ENCODE results near the gene IFT22.
"Not testable (repeated sequence)": the region's sequence is repeated elsewhere in the genome, so short reads cannot be mapped to it uniquely, and the experiment has no call there.

IFT22 gene

DNA sequence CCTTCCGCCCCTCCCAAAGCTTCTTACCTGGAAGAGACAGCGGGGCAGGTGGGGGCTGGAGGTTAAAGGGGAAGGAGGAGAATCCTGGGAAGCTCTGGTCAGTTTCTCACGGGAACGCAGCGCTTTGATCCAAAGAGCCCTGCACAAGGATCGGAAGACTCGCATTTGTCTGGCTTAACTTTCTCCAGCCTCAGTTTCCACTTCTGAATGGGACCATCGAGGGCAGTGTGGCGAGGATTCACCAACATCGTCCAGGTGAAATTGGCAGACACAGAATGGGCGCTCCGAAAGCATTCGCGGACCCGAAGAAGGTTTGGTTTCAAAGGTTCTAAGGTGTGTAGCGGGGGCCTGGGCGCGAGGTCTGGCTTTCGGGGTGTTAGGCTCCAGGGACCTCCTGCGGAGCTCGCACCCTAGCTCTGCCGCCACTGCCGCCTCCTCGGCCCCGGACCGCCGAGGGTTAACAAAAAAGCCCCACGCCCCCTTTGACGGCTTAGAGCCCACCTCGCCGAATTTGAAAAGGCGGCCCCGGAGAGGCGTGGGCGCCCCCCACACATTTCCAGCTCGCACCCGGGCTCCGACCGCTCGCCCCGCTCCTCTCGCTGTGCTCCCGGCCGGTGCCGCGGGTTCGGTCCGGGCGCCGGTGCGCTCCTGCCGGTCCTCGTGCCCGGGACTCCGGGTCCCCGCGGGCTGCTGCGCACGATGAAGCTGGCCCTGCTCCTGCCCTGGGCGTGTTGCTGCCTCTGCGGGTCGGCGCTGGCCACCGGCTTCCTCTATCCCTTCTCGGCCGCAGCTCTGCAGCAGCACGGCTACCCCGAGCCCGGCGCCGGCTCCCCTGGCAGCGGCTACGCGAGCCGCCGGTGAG lies 41.0 kb upstream of the IFT22 start, which contains the start of gene COL26A1:
Gene COL26A1, plus strand, starts transcription at position 542 of the 862 bp plus-strand sequence. Its CDS starts 158 bp downstream, at position 700.
- Histone ChIP-seq H3K36me3 (ENCODE audit: insufficient read depth, low read length) (no peaks in the 10 kb centered on the region), H4K20me1 (ENCODE audit: insufficient read depth, low read length) (no peaks in the 10 kb centered on the region), H3K79me2 (ENCODE audit: insufficient read depth, low read length) (no peaks in the 10 kb centered on the region), H3K4me2 (ENCODE audit: insufficient read depth, low read length) (no peak within 1 kb of the TSS), H3K27me3 (ENCODE audit: insufficient read depth, low read length, poor library complexity) (peaks cover 4% of the 10 kb centered on the region), H3K4me3 (ENCODE audit: low read depth in 1 of 2, low read length in 2 of 2) (no peak within 1 kb of the TSS), H3K4me1 (ENCODE audit: insufficient read depth, low read length) (no peaks in the 10 kb centered on the region), H2AFZ (ENCODE audit: low read depth, low read length) (no peak within 1 kb of the TSS), H3K9me3 (ENCODE audit: insufficient read depth, low read length, severe bottlenecking) (no peaks in the 10 kb centered on the region), H3K9ac (ENCODE audit: low read depth, low read length) (no peak within 1 kb of the TSS), H3K27ac (ENCODE audit: low read length) (no peak within 1 kb of the TSS)
- ATAC-seq (ENCODE audit: insufficient read depth, low read depth) (no peak), DNase-seq (no peak)
- TF ChIP-seq EZH2 (IDR thresholded peaks at IDR 0.05; ENCODE audit: borderline replicate concordance, low read depth, low read length, severe bottlenecking), result no peak
- TF ChIP-seq, protein P1, sequence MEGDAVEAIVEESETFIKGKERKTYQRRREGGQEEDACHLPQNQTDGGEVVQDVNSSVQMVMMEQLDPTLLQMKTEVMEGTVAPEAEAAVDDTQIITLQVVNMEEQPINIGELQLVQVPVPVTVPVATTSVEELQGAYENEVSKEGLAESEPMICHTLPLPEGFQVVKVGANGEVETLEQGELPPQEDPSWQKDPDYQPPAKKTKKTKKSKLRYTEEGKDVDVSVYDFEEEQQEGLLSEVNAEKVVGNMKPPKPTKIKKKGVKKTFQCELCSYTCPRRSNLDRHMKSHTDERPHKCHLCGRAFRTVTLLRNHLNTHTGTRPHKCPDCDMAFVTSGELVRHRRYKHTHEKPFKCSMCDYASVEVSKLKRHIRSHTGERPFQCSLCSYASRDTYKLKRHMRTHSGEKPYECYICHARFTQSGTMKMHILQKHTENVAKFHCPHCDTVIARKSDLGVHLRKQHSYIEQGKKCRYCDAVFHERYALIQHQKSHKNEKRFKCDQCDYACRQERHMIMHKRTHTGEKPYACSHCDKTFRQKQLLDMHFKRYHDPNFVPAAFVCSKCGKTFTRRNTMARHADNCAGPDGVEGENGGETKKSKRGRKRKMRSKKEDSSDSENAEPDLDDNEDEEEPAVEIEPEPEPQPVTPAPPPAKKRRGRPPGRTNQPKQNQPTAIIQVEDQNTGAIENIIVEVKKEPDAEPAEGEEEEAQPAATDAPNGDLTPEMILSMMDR (IDR thresholded peaks at IDR 0.05; ENCODE audit: borderline replicate concordance, extremely low read depth, low read length, poor library complexity, severe bottlenecking), result no peak

- H2AFZ ChIP-seq (ENCODE audit: low read depth, low read length), result no peak overlapping the region
- no peak overlapping the region for H3K4me2 ChIP-seq (ENCODE audit: insufficient read depth, low read length)
- DNase-seq (no peak), ATAC-seq (ENCODE audit: insufficient read depth, low read depth) (no peak)
- H3K4me1 ChIP-seq (ENCODE audit: insufficient read depth, low read length), result no peaks in the 10 kb centered on the region
- H4K20me1 ChIP-seq (ENCODE audit: insufficient read depth, low read length), result no peaks in the 10 kb centered on the region
- TF ChIP-seq, protein P1 (IDR thresholded peaks at IDR 0.05; ENCODE audit: borderline replicate concordance, extremely low read depth, low read length, poor library complexity, severe bottlenecking), result no peak
- no peak for TF ChIP-seq EZH2 (IDR thresholded peaks at IDR 0.05; ENCODE audit: borderline replicate concordance, low read depth, low read length, severe bottlenecking)
- no peak overlapping the region for H3K27ac ChIP-seq (ENCODE audit: low read length)
- H3K36me3 ChIP-seq (ENCODE audit: insufficient read depth, low read length), result no peaks in the 10 kb centered on the region
- H3K9me3 ChIP-seq (ENCODE audit: insufficient read depth, low read length, severe bottlenecking), result no peaks in the 10 kb centered on the region
- no peak overlapping the region for H3K9ac ChIP-seq (ENCODE audit: low read depth, low read length)
- no peak overlapping the region for H3K4me3 ChIP-seq (ENCODE audit: low read depth in 1 of 2, low read length in 2 of 2)
- H3K27me3 ChIP-seq (ENCODE audit: insufficient read depth, low read length, poor library complexity), result peaks cover 2% of the 10 kb centered on the region
- no peaks in the 10 kb centered on the region for H3K79me2 ChIP-seq (ENCODE audit: insufficient read depth, low read length)
These were observed 35.8 kb upstream of the IFT22 start for GRCh38 chr7:101357433-101357832.

DNA sequence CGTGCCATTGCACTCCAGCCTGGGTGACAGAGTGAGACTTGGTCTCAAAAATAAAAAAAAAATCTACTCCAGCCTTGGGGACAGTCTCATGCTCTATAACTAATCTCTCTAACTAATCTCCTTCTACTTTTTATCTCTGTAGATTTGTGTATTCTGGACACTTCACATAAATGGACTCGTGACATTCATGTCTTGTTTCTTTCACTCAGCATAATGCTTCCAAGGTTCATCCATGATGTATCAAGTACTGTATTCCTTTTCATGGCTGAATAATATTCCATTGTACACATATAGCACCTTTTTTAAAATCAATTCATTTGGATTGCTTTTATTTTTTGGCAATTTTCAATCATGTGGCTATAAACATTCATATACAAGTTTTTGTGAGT lies 31.3 kb upstream of the IFT22 start:
- no peak overlapping the region for H3K4me3 ChIP-seq (ENCODE audit: low read depth in 1 of 2, low read length in 2 of 2)
- H3K9ac ChIP-seq (ENCODE audit: low read depth, low read length), result no peak overlapping the region
- DNase-seq (no peak), ATAC-seq (ENCODE audit: insufficient read depth, low read depth) (no peak)
- no peaks in the 10 kb centered on the region for H3K79me2 ChIP-seq (ENCODE audit: insufficient read depth, low read length)
- no peak overlapping the region for H3K27ac ChIP-seq (ENCODE audit: low read length)
- H3K9me3 ChIP-seq (ENCODE audit: insufficient read depth, low read length, severe bottlenecking), result no peaks in the 10 kb centered on the region
- H3K27me3 ChIP-seq (ENCODE audit: insufficient read depth, low read length, poor library complexity), result peaks cover 2% of the 10 kb centered on the region
- H3K4me2 ChIP-seq (ENCODE audit: insufficient read depth, low read length), result no peak overlapping the region
- no peak for TF ChIP-seq EZH2 (IDR thresholded peaks at IDR 0.05; ENCODE audit: borderline replicate concordance, low read depth, low read length, severe bottlenecking)
- no peaks in the 10 kb centered on the region for H4K20me1 ChIP-seq (ENCODE audit: insufficient read depth, low read length)
- no peaks in the 10 kb centered on the region for H3K36me3 ChIP-seq (ENCODE audit: insufficient read depth, low read length)
- no peaks in the 10 kb centered on the region for H3K4me1 ChIP-seq (ENCODE audit: insufficient read depth, low read length)
- no peak overlapping the region for H2AFZ ChIP-seq (ENCODE audit: low read depth, low read length)

GRCh38 chr7:101349300-101349699 lies 27.7 kb upstream of the IFT22 start:
- not testable (repeated sequence) for H3K4me3 ChIP-seq (ENCODE audit: low read depth in 1 of 2, low read length in 2 of 2); H3K9ac ChIP-seq (ENCODE audit: low read depth, low read length); H3K4me1 ChIP-seq (ENCODE audit: insufficient read depth, low read length); H3K27ac ChIP-seq (ENCODE audit: low read length); ATAC-seq (ENCODE audit: insufficient read depth, low read depth); H4K20me1 ChIP-seq (ENCODE audit: insufficient read depth, low read length); H3K36me3 ChIP-seq (ENCODE audit: insufficient read depth, low read length); H3K79me2 ChIP-seq (ENCODE audit: insufficient read depth, low read length); H3K4me2 ChIP-seq (ENCODE audit: insufficient read depth, low read length); H2AFZ ChIP-seq (ENCODE audit: low read depth, low read length); H3K27me3 ChIP-seq (ENCODE audit: insufficient read depth, low read length, poor library complexity); DNase-seq; H3K9me3 ChIP-seq (ENCODE audit: insufficient read depth, low read length, severe bottlenecking)

GRCh38 chr7:101348456-101349067 lies 26.9 kb upstream of the IFT22 start:
- not testable (repeated sequence) for H3K27ac ChIP-seq (ENCODE audit: low read length); H4K20me1 ChIP-seq (ENCODE audit: insufficient read depth, low read length); H3K4me2 ChIP-seq (ENCODE audit: insufficient read depth, low read length); ATAC-seq (ENCODE audit: insufficient read depth, low read depth); H3K4me3 ChIP-seq (ENCODE audit: low read depth in 1 of 2, low read length in 2 of 2); H3K27me3 ChIP-seq (ENCODE audit: insufficient read depth, low read length, poor library complexity); H3K4me1 ChIP-seq (ENCODE audit: insufficient read depth, low read length); H2AFZ ChIP-seq (ENCODE audit: low read depth, low read length); H3K9ac ChIP-seq (ENCODE audit: low read depth, low read length); H3K36me3 ChIP-seq (ENCODE audit: insufficient read depth, low read length); H3K79me2 ChIP-seq (ENCODE audit: insufficient read depth, low read length); H3K9me3 ChIP-seq (ENCODE audit: insufficient read depth, low read length, severe bottlenecking); DNase-seq

Data from DND-41 (cell line).